8988T (cell line): ENCODE data around the gene DLX1.

Experiments
- DNase-seq: peaks from one replicate; pipeline ENCODE4 v3.0.0; 2011

Gene DLX1

DNA sequence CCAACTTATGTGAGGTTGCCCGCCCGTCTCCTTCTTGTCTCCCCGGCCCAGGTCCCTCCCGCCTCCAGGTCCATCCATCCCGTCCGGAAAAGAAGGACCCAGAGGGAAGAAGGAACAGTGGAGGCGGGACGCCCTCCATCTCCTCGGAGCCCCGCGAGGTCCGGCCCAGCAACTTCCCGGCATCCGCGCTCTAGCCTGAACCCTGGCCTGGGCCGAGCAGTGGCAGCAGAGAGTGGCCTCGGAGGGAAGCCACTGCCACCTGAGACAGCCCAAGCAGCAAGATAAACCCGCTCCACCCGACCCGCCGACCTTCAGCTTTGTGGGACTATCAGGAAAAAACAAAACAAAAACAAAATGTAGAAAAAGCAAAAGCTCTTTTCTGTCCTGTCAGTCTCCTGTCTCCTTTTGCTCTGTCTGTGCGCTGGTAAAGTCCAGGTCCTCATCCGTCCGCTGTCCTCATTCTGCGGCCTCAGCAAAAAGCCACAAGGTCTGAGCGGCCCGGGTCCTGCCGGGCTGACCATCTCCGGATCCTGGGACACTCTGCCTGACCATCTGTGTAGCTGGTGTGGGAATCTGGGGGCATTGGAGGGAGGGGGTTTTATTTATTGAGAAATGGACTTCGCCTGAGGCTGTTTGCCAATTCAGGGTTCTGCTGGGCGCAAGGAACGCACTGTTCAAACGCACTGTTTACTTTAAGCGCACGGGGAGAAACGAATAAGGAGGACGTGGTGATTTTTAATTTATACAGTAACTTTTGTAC is 3.1 kb downstream of the DLX1 start:
- DNase-seq = peak; percentile 13

GRCh38 chr2:172089005-172089504 is 3.7 kb downstream of the DLX1 start:
- no peak for DNase-seq

GRCh38 chr2:172089633-172090032 is 4.3 kb downstream of the DLX1 start:
- no peak for DNase-seq

GRCh38 chr2:172090044-172090961 is 5.0 kb downstream of the DLX1 start:
- DNase-seq = no peak

DNA sequence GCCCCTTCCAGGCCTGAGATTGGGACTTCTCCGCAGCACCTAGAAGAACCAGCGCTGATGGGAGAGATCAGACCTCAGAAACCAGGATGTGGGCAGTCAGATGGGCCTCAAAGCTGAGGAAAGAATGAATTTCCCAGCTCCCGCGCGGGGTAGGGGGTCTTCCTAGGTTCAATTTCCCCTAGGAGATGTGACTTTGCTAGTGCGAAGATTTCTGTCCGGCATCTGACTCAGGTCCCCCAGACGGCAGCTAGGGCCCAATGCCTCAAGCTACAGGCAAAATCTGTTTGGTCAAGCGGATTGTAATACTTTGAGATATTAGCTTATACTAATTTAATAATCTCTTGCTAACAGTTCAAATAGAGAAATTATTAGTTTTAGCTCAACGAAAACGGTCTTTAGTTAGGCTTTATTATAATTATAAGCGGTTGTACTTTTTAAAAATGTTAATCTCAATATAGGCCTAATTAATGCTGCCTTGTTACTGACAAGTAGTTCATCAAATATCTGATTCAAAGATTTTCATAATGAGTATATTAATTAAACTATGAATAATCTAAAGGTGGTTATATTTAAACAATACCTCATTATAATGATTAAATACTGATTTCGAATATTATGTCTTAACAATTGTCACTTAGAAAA is 5.8 kb downstream of the DLX1 start:
- DNase-seq = no peak

DNA sequence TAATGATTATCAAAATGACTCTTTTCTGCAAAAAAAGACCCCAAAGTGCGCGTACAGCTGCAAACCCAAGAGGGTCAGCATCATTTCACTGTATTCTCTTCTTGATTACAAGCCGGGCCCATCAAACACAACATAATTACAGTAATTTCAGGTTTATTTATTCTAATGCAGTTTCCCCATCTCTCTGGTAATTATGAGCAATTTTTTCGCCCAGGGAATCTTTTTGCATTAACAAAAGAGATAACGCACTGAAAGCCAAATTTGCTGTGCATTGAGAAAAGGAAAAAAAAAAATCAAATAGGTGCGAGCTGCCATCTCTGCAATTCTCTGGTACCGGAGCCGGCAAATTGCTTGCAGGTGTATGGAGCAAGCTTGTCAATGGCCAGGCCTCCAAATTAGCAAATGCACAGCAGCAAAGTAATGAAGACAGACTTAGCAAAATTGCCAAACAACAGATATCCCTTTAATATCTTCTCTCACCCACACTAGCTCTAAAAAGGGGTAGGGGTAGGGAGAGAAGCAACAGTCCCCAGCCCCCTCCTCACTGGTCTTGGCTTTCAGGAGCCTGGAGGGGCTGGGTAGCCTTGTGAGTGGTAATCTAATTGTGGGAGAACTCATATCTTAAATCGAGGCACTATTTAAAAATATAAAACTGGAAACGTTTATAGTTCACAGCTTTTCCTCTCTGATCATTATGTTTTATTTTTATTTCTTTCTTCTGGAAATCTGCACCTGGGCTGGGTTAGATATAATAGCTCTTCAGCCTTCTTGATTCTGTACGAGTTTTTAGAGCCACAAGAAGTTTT is 6.7 kb downstream of the DLX1 start:
- peak; percentile 7 for DNase-seq

GRCh38 chr2:172092716-172093415 is 7.6 kb downstream of the DLX1 start:
- DNase-seq = peak; percentile 5

- peak; percentile 30 for DNase-seq
These were observed 8.3 kb downstream of the DLX1 start for GRCh38 chr2:172093416-172094293.

- DNase-seq = peak; percentile 92
These were observed 9.2 kb downstream of the DLX1 start for GRCh38 chr2:172094294-172095145.

- peak; percentile 95 for DNase-seq
These were observed 10.0 kb downstream of the DLX1 start for GRCh38 chr2:172095146-172095904.

DNA sequence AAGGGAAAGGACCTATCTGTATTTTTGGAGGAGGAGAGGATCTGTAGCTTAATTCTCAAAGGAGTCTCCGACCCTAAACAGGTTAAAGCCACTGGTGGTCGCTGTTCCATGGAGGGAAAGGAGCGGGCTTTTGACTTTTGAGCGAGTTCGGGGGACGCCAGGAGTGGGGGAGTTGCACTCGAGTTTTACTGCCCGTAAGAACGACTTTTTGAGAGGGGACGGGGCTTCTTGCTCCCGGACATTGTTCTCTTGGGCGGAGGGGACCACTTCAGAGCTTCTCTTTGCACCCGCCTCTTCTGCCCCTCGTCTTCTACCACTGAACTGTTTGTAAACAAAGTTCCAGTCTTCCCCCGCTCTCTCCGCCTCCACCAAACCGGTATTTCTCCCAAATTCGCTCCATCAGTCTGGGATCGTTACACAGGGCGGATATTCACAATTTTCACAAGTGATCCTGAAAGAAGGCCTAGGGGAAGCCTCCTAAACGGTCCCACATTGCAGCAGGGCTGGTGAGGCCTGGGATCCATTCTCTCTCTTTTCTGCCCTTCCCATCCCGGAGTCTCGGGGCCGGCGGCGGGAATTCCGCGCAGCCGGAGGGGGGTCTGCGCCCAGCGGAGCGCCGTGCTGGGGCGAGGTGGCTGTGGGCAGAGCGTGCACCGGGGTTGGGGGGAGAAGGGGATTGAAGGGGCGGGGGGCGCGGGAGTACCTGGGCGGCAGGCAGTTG is 10.8 kb downstream of the DLX1 start:
- peak; percentile 26 for DNase-seq

- peak; percentile 26 for DNase-seq
These were observed 11.6 kb downstream of the DLX1 start for GRCh38 chr2:172096626-172097547.

DNA sequence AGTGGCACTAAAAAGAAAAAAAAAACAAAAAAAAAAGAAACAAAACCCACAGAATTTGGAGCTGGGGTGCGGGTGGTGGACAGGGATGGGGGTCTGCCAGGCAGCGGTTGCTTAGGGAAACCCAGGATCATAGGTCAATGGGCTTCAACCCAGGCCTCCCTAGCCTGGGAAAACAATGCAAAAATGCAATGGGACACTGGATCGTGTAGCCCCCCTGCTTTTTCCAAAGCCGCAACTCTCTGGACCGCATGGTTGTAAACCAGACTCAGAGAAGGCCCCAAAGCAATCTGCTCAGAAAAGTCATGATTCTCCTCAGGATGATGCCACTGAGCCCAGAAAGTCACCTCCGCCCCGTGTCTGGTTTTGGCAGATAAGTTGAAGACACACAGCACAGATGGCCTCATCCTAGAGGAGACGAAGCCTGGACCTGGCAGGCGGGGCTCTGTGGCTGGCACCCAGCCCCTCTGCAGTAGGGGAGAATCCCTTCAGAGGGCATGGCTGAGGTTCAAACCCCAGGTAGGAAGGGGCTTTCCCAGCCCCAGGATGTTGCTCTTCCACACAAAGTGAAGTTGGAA is 12.3 kb downstream of the DLX1 start:
- peak; percentile 55 for DNase-seq

- peak; percentile 35 for DNase-seq
These were observed 13.0 kb downstream of the DLX1 start for GRCh38 chr2:172098287-172098649.

- DNase-seq = peak; percentile 92
These were observed 13.6 kb downstream of the DLX1 start for GRCh38 chr2:172098650-172099471.
